RKO (cell line): ENCODE measurements around the gene HOATZ.

Experiments used
- DNase-seq: peaks from one replicate; pipeline ENCODE4 v3.0.0-alpha.2; 2016; ENCODE audit warnings: low spot score

Gene HOATZ

GRCh38 chr11:111522426-111522825, 7.8 kb downstream of the HOATZ start:
- no peak for DNase-seq

- DNase-seq: no peak
Measured at GRCh38 chr11:111523343-111523742, 8.8 kb downstream of the HOATZ start.

DNA sequence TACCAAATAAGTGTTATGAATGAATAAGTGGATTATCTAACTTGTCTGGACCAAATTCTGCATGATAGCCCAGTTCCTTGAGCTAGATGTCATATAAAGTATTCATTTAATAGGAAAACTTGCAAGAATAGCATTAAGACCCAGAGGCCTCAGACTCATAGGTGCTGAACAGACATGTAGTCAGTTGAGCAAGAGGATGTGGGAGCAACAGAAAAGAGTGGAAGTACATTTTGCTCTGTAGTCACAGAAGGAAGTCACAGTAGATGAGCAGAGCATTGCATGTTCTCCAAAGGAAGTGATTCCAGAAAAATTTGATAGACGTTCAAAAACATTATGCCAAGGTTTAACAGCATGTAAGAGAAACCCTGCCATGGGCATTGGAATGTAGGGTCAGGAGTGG, 9.5 kb downstream of the HOATZ start:
- DNase-seq: no peak

- no peak for DNase-seq
Measured at GRCh38 chr11:111525456-111525855, 10.9 kb downstream of the HOATZ start.

GRCh38 chr11:111526501-111526900, 11.9 kb downstream of the HOATZ start:
- DNase-seq: peak; percentile 51

DNA sequence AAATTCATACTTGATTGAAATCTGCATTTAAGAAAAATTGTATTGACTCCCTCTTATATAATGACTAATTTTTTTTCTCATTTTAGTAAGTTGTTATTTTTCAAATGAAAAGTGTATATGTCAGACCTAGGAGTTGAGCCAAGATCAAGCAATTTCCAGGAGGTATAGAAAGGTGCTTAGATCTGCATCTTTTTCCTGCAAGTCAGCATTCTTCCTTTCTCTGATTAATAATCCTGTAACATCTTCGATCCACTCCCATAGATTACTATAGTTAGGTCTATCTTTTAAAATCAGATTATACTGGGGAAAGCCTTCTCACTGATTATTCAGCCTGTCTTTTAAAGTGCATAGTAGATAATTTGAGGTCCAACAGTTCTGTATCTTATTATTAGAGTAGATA, 12.7 kb downstream of the HOATZ start:
- no peak for DNase-seq

- DNase-seq: peak; percentile 34
Measured at GRCh38 chr11:111528557-111528956, 14.0 kb downstream of the HOATZ start.

DNA sequence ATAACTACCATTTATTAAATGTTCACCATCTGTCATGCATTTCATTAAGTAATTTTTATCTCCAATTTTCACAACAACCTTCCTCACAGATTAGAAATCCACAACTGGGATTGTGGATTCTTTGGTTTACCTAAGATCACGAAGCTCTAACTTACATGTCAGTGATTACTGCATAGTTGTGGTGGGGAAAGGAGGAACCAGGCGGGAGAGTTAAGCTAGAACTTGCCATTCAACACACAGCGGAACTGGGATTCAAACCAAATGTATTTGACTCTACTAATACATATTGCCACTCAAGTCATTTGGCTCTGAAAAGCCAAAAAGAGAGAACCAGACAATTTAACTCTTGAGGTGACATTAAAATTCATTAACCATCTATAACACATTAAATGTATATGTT, 15.5 kb downstream of the HOATZ start:
- no peak for DNase-seq

DNA sequence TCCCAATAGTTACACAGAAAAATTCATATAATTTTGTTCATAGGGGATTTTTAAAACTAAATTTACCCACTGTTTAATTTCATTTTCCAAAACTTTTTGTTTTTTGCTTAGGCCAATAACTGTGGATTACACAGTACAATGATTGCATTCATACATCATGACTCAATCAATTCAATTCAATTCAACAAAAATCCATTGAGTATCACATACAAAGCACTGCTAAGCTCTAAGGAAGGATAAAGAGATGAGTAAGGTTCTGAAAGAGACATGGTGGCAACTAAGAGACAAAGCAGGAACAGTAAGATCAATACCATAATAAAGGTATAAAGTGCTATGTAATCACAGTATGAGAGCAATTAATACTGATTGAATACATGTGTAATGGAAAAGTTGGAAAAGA, 16.6 kb downstream of the HOATZ start:
- DNase-seq: no peak

- DNase-seq: peak; percentile 79
Measured at GRCh38 chr11:111531687-111532364, 17.2 kb downstream of the HOATZ start.

GRCh38 chr11:111532365-111532709, 17.8 kb downstream of the HOATZ start:
- DNase-seq: no peak

DNA sequence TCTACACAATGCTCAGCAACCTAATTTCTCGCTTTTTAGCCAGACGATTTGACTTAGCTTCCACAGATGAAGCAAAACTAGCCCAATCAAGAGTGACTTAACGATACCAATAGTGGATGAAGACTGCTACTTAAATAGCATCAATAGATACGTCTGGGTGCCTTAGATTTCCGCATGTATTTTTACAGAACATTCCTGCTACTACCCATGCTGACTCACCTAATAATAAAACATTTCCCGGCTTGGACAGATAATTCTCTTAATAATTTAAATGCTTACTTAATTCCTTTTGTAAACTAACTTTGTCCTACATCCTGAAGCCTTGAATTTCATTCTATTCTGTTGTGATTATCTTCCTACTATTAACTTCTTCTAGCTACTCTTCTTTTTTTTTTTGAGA, 20.7 kb downstream of the HOATZ start:
- DNase-seq: no peak

- DNase-seq: no peak
Measured at GRCh38 chr11:111537336-111537860, 22.8 kb downstream of the HOATZ start.

DNA sequence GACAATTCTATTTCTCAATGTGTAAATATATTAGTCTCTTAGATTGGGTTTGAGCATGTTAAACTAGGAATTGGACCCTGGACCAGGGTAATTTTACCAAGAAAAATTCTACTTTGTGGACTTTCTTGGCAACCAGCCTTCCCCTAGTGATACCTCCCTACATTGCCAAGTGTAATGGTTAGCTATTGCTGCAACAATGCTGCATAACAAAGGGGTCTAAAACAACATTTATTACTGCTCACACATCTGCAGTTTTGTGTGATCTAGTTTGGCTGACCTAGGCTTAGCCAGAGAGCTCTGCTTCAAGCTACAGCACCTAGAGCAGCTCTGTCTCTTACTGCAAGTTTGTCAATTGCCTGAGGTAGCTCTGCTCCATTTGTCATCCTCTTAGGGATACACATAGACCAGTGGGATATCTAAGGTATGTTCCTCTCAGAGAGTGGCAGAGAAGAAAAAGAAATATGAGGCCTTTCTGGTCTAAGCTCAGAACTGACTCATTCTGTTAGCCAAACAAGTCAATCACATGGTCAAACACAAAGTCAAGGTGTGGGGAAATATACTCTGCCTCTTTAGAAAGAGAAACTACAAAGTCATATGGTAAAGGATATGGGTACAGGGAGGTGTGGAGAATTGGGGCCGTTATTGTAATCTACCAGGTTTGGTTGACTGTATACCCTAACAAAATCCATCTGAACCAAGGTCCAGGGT, 24.0 kb downstream of the HOATZ start:
- DNase-seq: no peak

DNA sequence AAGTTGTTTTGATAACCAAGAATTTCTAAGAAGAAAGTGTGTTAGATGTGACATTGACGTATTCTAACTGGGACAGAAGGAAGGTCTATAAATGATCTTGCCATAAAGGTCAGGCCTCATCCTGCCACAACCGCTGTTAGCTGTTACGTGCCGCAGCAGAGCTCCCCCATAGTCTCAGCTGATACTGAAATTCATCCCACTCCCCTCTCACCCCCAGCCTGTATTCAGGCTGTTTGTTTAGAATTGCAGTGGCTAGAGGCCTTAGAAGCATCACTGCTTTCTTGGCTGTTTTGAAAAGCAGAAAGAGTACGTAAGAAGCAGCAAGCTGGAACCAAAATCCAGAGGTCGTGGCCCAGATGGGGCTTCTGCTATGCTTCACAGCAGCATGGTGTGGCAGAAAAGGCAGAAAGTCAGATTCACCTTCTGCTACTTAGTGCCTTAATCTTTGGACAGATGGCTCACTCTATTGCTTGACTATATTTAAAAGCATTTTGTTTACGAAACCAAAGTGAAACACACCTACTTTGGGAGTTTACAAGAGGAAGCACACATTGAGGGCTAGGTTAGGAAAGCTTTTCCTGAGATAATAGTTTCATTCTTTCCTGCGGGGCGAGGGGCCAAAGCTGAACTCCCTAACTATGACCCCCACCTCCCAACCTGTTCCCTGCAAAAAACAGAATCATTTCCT, 25.0 kb downstream of the HOATZ start:
- no peak for DNase-seq

- DNase-seq: no peak
Measured at GRCh38 chr11:111540114-111540936, 25.7 kb downstream of the HOATZ start, which contains the start of gene LAYN. Gene LAYN, plus strand, starts transcription at chr11:111540720. Its CDS starts 124 bp downstream, at chr11:111540844.

DNA sequence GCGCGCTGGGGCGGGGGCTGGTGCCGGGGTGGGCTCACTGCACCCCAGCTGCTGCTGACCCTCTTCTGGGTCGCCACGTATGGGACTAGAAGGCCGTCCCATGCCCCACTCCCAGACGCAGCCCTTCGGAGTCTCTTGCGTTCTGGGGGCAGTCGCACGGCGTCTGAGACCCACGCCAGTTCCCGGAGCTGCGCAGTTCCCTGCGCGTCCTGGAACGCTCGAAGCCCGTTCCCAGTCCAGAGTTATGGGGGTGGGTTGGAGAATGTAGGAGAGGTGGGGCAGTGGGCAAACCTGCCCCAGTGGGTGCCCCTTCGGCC, 26.3 kb downstream of the HOATZ start:
- no peak for DNase-seq

DNA sequence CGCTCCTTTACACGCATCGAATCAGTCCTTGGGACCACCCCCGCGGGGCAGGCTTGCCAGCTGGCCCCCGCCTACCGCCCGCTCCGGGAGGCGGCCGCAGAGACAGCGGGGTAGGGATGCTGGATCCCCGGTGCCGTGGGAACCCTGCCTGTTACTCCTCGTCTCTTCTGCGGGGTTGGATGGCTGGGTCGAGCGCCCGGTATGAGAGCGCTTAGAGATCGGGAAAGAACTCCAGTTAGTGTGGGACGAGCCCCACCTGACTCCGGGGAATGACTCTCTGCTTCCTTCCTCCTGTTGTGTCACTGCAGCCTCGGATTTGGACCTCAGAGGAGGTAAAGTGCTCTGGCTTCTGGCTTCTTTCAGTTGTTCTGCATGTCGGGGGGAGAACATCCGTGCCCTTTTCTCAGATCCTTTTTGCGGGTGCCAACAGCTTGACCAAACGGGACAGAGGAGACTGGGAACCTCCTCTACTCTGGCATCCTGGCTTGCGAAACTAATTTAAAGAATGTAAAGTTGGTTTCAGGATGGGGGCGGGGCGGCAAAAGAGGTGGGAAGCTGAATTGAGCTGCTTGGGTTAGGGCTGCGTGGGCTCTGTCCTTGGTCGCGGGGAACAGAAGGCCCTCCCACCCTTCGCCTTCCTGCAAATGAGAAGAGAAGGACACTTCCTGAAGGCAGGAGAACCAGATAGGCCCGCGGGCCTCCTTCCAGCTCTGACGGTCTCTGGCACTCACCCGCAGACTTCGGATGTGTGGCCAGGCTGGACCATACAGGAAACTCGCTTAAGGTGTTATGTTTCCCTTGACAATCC, 26.9 kb downstream of the HOATZ start:
- DNase-seq: no peak

GRCh38 chr11:111542606-111543275, 28.2 kb downstream of the HOATZ start:
- DNase-seq: no peak

DNA sequence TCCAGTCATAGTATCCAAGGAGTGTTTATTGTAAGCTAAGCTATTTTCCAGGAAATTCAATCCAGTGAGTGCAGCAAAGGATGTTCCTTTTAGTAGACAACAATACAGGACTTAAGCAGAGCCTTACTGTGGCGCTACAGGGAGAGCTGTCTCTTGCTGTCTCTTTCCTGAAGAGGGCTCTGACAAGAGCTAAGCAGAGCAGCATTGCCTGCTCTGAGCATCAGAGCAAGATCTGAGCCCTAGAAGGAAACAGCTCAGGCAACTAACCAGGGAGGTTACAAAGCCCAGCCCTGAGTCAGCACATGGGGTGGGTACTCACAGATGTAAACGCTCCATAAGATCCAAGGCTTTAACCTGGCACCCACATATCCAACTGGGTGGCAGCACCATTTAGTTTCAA, 33.9 kb downstream of the HOATZ start:
- no peak for DNase-seq
